GM18511 (cell line): ENCODE data around the gene CCL16.
"Not testable (repeated sequence)": the region's sequence is repeated elsewhere in the genome, so short reads cannot be mapped to it uniquely, and the experiment has no call there.

Source experiments
- ATAC-seq: cut with Tn5 transposase; IDR thresholded peaks from one replicate; pipeline ENCODE4 v1.9.1; 2021; ENCODE audit warnings: mild to moderate bottlenecking, moderate library complexity; ENCODE audit not compliant: unreplicated experiment

Gene CCL16

GRCh38 chr17:35981246-35981645, at the start of gene CCL16:
Gene CCL16, minus strand, starts transcription at chr17:35981497. Its CDS starts 77 bp downstream, at chr17:35981420.
- no peak for ATAC-seq

DNA sequence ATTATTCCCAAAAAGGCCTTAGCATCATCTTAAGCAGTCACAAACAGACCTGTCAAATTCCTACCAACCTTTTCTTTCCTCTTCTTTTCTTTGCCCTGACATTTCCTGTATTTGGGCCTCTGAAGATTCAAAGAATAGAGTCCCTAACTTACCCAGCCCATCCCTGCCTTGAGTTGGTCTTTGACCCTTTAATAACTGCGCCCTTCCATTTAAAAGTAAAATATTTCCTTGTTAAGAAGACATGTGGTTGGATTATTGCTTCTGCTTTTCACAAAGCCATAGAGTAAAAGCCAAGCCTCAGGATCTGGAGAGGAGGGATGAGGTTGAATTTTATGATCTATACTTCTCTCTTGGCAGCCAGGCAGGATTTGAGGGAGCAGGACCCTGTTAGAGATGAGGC, 49.7 kb upstream of the CCL16 start:
- ATAC-seq = no peak

- no peak for ATAC-seq
These were observed 46.5 kb upstream of the CCL16 start for GRCh38 chr17:36027761-36028160.

DNA sequence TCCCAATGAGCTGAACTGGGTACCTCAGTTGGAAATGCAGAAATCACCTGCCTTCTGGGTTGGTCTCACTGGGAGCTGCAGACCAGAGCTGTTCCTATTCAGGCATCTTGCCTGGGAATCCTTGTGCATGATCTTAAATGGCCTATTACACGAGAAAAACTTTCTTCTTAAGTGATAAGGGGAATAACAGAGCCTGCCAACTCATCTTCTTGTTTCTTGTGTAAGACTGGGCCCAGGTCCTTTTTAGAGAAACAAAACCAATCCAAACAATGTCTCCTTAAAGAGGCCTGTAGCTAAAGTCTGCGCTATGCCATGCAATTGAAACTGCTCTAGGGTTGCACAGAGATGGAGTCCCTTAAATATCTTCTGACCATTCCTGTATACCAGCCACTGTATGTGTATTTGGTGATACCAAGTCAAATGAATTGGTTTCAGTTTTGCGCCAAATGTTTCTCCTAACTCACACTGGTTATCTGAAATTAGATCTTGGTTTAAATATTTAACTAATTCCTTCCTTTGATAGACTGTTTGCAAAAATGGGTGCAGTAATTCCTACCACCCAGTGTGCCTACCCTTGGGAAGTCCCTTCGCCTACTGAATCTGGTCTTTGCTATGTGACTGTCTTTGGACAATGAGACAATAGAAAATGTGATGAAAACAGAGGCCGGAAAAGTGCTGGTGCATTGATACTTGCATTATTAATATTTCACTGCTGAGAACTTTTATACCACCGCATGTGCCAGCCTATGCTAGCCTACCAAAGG, 43.0 kb upstream of the CCL16 start:
- ATAC-seq = no peak

- ATAC-seq = no peak
These were observed 38.1 kb upstream of the CCL16 start for GRCh38 chr17:36019423-36019822.

DNA sequence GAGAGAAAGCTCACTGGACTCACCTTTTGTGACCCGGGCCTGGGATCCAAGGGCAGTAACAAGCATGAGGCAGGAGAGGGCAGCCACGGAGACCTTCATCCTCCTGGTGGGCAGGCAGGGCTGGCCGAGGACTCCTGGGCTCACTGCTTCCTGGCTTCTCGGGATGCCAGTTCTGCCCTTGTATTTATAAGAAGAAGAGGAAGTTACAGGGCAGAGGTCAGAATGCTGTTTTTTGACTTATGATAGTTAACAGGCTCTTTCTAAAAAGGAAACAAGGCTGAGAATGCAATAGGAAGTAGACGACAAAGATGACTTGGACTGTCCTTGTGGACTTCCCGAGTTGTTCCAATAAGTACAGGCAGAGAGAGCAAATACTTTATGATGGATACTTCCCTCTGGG, 36.5 kb upstream of the CCL16 start, which contains the start of gene CCL23:
Gene CCL23, minus strand, starts transcription at position 174 of the 400 bp plus-strand sequence. Its CDS starts 75 bp downstream, at position 99.
- ATAC-seq = no peak

- ATAC-seq = no peak
These were observed 35.3 kb upstream of the CCL16 start for GRCh38 chr17:36016555-36016954.

DNA sequence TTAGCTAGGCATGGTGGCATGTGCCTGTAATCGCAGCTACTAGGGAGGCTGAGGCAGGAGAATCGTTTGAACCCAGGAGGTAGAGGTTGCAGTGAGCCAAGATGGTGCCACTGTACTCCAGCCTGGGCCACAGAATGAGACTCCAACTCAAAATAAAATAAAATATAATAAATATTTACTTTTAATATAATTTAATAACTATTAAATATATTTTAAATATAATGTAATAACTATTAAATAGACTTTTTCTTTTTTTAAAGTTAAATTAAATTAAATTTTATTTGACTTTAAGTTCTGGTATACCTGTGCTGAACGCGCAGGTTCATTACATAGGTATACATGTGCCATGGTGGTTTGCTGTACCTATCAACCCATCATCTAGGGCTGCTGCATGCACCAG, 34.6 kb upstream of the CCL16 start:
- ATAC-seq = not testable (repeated sequence)

DNA sequence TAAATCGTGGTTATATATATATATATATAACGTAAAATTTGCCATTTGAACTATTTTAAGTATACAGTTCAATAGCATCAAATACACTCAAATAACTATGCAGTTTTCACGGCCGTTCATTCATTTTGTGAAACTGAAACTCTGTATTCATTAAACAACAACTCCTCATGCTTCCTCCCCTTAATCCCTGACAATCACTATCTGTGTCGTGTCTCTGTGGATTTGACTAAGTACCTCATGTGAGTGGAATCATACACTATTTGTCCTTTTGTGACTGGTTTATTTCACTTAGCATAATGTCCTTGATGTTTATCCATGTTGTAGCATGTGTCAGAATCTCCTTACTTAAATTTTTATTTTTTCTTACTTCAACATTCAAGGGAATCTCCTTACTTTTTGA, 33.6 kb upstream of the CCL16 start:
- ATAC-seq = no peak

GRCh38 chr17:36011201-36011600, 29.9 kb upstream of the CCL16 start:
- no peak for ATAC-seq

DNA sequence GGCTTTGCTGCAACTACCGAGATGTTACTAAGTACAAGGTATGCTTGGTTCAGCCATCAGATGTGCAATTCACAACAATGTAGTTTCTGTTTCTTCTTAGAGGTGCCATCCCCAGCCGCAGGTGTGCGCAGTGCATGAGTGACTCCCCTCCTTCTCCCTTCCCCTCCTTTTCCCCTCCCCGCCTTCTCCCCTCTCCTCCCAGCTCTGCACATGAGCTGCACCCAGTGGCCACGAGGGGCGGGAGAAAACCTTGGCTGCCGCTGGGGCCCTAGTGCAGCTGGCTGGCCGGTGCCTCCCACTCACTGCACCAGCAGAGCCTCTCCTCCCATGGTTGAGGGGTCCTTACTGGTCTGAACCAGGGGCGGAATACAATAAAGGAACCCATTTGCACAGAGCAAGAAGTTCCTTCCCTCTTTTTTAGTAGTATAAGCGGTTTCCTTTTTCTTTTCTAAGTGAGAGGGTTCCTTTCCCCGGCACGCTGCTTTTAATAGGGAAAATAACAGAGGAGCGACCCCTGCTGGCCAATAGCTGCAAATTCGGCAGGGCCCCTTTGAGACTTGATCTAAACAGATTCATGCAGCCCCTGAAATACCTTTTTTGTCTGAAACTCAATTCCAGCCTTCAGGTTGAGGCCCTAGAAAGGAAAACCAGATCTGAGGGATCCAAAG, 27.8 kb upstream of the CCL16 start:
- no peak for ATAC-seq

DNA sequence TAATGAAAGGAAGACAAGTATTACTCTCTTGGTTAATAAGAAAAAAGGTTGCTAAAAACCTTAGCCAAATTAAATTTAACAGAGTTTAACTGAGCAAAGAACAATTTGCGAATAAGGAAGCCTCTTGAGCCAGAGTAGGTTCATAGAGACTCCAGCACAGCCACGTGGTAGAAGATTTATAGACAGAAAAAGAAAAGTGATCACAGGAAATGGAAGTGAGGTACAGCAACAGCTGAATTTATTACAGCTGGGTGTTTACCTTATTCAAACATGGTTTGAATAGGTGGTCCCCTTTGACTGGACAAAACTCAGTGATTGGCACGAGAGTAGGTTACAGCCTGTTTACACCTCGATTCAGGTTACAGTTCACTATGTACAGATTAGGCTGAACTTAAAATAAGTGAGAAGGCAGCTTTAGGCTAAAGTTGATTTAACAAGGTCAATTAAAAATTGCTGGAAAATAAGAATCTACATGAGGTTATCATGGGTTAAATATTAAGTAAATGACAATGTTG, 23.4 kb upstream of the CCL16 start:
- no peak for ATAC-seq

- ATAC-seq = no peak
These were observed 21.3 kb upstream of the CCL16 start for GRCh38 chr17:36002631-36003030.

- ATAC-seq = no peak
These were observed 20.7 kb upstream of the CCL16 start for GRCh38 chr17:36001862-36002603.

GRCh38 chr17:36001110-36001771, 19.9 kb upstream of the CCL16 start, which contains the start of gene CCL15:
Gene CCL15, minus strand, starts transcription at chr17:36001553. Its CDS starts 61 bp downstream, at chr17:36001492.
- no peak for ATAC-seq

- ATAC-seq = no peak
These were observed 19.4 kb upstream of the CCL16 start for GRCh38 chr17:36000732-36001109.

GRCh38 chr17:35998756-35999155, 17.5 kb upstream of the CCL16 start:
- no peak for ATAC-seq

DNA sequence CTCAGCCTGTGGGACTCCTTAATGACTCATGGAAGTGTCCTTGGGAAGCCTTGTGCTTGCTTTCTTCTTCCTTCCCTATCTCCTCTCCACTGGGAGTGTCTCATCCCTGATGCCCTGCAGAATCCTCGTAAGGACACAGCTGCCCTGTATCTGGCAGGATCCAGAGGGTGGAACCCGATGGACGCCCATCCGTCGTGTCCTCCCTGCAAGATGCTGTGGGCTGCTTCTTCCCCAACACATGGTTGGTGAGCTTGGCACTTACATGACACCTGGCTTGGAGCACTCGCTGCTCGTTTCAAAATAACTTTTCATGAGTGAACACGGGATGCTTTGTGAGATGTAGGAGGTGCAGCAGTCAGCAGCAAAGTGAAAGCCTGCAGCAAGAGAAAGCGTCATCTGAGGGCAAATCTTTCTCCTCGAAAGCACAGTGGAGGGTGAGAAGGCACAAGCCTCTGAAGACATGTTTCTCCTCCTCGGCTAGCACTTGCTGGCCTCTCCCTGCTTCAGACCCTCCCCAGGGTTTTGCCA, 16.8 kb upstream of the CCL16 start:
- ATAC-seq = no peak

DNA sequence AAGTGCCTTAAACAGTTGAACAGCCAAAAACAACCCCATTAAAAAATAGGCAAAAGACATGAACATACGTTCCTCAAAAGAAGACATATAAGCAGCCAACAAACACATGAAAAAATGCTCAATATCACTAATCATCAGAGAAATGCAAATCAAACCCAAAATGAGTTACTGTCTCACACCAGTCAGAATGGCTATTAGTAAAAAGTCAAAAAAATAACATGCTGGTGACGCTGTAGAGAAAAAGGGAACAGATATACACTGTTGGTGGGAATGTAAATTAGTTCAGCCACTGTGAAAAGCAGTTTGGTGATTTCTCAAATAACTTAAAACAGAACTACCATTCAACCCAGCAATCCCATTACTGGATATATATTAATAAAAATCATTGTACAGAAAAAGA, 14.0 kb upstream of the CCL16 start:
- not testable (repeated sequence) for ATAC-seq

DNA sequence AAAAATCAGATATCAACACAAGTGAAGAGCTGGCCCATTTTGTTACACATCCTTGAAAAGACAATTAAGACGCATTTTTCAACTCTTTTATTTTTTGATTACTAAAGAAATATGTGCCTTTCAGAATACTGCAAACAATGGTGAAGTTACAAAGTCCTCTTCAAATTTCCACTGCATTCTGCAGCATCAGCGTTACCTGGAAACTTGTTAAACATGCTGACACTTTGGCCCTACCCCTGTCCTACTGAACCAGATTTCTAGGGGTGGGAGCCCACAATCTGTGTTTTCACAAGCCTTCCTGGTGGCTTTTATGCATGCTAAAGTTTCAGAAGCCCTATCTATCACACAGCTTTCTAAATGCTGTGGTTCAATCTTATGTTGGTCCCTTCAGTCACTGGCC, 9.8 kb upstream of the CCL16 start:
- ATAC-seq = no peak

DNA sequence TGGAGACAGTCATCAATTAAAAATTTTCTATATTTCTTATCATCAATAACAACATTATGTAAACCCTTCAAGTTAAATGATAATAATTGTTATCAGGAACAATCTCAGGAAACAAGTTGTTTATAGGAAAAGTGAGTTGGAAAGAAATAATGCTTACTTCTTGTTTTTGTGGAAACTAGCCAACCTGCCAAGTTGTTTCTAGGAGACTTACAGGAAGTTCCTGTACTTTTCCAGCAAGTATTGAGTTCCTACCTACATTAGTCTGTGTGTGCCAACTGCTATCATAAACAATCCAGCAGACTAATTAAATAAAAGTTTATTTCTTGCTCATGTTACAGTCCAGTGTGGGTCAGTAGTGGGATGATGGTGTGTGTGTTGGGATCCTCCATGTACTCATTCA, 6.9 kb upstream of the CCL16 start:
- ATAC-seq = no peak
